AG09319 (cell line): ENCODE measurements around the gene RRP1.

ENCODE experiments used
- DNase-seq: peaks from one replicate; pipeline ENCODE4 v3.0.0-alpha.2; 2010; ENCODE audit warnings: low read depth; ENCODE audit errors: extremely low read depth
- CTCF ChIP-seq: IDR thresholded peaks from 2 replicates; pipeline ENCODE4 v1.5.1; 2011; ENCODE audit warnings: low read depth, mild to moderate bottlenecking, inconsistent platforms, low read length, moderate library complexity

RRP1 gene

GRCh38 chr21:43790010-43790524 lies 690 bp downstream of the RRP1 start:
- DNase-seq = no peak
- TF ChIP-seq CTCF = no peak

DNA sequence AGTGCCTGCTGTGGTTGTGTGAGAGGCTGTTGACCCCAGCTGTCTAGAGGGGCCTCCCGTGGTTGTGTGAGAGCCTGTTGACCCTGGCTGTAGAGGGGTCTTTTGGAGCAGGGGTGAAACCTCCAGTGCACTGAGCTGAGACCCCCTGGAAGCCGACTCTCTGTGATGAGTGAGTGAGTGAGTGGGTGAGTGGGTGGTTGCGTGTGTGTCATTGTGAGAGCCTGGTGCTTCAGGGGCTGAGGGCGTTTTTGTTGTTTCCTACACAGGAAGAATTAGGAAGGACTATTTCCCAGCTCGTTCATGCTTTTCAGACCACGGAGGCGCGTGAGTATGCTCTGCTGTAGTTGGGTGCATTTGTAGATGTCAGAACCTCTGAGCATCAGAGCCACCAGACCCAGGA lies 3.0 kb downstream of the RRP1 start:
- TF ChIP-seq CTCF = no peak
- no peak for DNase-seq

DNA sequence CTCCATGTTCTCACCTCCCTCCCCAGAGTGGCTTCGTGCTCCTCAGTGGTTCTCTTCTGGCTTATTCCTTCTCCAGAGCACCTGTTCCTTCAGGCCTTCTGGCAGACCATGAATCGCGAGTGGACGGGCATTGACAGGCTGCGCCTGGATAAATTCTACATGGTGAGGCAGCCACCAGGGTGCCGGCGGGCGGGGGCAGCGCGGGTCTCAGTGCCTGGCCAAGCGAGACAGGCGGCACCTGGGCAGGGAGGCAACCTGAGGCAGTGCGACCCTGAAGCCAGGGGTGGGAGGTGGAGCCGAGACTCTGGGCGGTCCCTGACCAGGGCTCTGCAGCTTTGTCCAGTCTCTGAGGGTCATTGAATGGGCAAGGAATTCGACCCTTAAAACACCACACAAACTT lies 3.9 kb downstream of the RRP1 start:
- no peak for DNase-seq
- no peak for TF ChIP-seq CTCF

GRCh38 chr21:43794311-43794710 lies 4.9 kb downstream of the RRP1 start:
- no peak for TF ChIP-seq CTCF
- DNase-seq = no peak

- DNase-seq = no peak
Measured at GRCh38 chr21:43794857-43795256, 5.5 kb downstream of the RRP1 start.

GRCh38 chr21:43797415-43797814 lies 8.0 kb downstream of the RRP1 start:
- no peak for DNase-seq
- no peak for TF ChIP-seq CTCF

More at GRCh38 chr21:43794857-43795256, 5.5 kb downstream of the RRP1 start:
- no peak for TF ChIP-seq CTCF

GRCh38 chr21:43797925-43798715 lies 8.7 kb downstream of the RRP1 start:
- no peak for DNase-seq
- TF ChIP-seq CTCF = no peak
